ENCODE results near the gene FARP1. TPM values are rescaled to one million over a fixed set of nuclear protein-coding genes. Genes with fewer than 3 reads are reported as not detected.

FARP1 gene
- total RNA-seq, 4 donors from 2014 or later = 11.0 to 27.2 (median 13.6) TPM

DNA sequence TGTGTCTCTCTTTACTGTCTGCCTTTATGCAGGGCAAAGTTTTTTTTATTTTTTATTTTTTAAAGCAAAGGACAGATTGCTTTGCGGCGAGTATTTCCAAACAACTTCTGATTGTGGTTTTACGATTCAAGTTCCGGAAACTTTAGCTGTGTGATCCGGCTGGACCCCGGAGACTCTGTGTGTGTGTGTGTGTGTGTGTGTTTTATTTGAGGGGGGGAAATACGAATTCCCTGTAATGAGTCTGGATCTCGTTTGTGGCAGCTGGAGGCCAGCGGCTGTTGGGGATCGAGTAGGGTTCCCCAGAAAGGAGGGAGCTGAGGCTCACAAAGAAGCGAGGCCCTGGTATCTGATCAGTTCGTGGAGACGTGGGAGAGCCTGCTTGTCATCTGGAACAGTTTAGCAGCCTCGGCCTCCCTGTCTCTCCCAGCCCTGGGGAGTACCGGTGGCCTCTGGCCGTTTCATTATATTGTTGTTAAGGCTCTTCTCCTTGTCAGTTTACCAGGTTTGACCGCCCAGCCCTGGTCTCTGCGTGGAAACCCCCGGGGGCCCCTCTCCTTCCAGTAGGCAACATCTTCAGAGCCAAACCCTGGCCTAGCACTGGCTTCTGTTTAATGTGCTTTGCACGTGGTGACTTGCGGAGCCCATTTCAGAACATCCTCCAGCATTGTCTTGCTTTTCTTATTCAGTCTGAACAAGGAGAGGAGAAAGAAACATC is 1.3 kb downstream of the FARP1 start:
- 6% methylated on average over 21 of the region's 21 CpGs for WGBS
- peak overlapping the region; percentile 86 for H3K27ac ChIP-seq

DNA sequence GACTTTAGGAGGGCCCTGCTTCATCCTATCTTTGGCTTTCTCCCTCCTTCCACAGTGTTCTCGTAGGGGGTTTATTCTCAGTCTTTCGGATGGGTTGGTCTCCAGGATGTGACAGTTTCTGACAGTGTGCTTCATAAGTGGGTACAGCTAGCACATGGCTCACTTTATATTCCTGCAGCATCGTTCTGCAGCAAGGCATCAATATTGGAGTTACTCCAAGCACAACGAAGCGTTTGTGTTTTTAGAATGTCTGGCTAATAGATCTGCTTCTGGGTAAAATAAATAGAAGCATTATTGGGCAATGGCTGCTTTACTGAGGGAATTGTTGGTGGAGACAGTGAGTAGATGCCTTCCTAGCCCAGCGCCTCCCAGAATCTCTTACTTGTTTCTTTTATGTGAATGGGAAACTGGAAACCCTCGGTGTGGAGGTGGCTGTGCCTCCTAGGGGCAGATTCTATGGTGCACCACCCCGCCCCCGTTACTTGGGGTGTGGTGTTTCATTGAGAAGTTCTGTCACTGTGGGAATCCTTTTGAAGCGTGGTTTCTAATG is 2.0 kb downstream of the FARP1 start:
- Histone ChIP-seq H3K36me3 (no peaks in the 10 kb centered on the region), H3K27me3 (no peaks in the 10 kb centered on the region), H3K4me1 (peaks cover 27% of the 10 kb centered on the region), H3K4me3 (peak overlapping the region; percentile 95), H3K9me3 (no peaks in the 10 kb centered on the region), H3K27ac (peak overlapping the region; percentile 86)
- no peak for DNase-seq (ENCODE audit: low spot score in 2 of 2)
- 34% methylated on average over 10 of the region's 10 CpGs for WGBS
- TF ChIP-seq POLR2A (IDR thresholded peaks at IDR 0.05) = no peak
- no peak for TF ChIP-seq EP300 (IDR thresholded peaks at IDR 0.05)
- TF ChIP-seq, protein P1, sequence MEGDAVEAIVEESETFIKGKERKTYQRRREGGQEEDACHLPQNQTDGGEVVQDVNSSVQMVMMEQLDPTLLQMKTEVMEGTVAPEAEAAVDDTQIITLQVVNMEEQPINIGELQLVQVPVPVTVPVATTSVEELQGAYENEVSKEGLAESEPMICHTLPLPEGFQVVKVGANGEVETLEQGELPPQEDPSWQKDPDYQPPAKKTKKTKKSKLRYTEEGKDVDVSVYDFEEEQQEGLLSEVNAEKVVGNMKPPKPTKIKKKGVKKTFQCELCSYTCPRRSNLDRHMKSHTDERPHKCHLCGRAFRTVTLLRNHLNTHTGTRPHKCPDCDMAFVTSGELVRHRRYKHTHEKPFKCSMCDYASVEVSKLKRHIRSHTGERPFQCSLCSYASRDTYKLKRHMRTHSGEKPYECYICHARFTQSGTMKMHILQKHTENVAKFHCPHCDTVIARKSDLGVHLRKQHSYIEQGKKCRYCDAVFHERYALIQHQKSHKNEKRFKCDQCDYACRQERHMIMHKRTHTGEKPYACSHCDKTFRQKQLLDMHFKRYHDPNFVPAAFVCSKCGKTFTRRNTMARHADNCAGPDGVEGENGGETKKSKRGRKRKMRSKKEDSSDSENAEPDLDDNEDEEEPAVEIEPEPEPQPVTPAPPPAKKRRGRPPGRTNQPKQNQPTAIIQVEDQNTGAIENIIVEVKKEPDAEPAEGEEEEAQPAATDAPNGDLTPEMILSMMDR (IDR thresholded peaks at IDR 0.05) = no peak

More for the DNA sequence above, 1.3 kb downstream of the FARP1 start:
- peaks cover 27% of the 10 kb centered on the region for H3K4me1 ChIP-seq
- H3K9me3 ChIP-seq = no peaks in the 10 kb centered on the region
- no peaks in the 10 kb centered on the region for H3K27me3 ChIP-seq
- H3K4me3 ChIP-seq = peak overlapping the region; percentile 95
- no peak for TF ChIP-seq EP300 (IDR thresholded peaks at IDR 0.05)
- no peak for TF ChIP-seq POLR2AphosphoS5 (IDR thresholded peaks at IDR 0.05)
- TF ChIP-seq, protein P1 (IDR thresholded peaks at IDR 0.05) = no peak
- TF ChIP-seq POLR2A (IDR thresholded peaks at IDR 0.05) = no peak
- no peaks in the 10 kb centered on the region for H3K36me3 ChIP-seq
- no peak for DNase-seq (ENCODE audit: low spot score in 2 of 2)

DNA sequence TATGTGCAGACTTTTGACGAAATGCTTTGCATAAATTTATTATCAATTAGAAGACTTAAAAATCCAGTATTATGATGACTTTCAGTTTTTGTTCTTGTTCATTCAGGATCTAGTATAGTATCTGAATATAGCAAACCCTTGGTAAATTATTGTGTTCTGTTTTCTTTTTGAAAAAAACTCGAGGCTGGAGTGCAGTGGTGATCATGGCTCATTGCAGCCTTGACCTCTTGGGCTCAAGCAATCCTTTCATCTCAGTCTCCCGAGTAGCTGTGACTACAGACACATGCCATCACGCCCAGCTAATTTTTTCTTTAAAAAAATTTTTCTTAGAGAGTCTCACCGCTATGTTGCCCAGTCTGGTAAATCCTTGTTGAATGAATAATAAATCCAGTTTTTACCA is 4.6 kb downstream of the FARP1 start:
- TF ChIP-seq POLR2A (IDR thresholded peaks at IDR 0.05) (no peak), EP300 (IDR thresholded peaks at IDR 0.05) (no peak), POLR2AphosphoS5 (IDR thresholded peaks at IDR 0.05) (no peak)
- TF ChIP-seq, protein P1 (IDR thresholded peaks at IDR 0.05) = no peak
- H3K36me3 ChIP-seq = no peaks in the 10 kb centered on the region
- WGBS = 66% methylated on average over 5 of the region's 5 CpGs
- no peaks in the 10 kb centered on the region for H3K27me3 ChIP-seq
- H3K4me3 ChIP-seq = no peak overlapping the region
- H3K4me1 ChIP-seq = peaks cover 20% of the 10 kb centered on the region
- no peaks in the 10 kb centered on the region for H3K9me3 ChIP-seq
- DNase-seq (ENCODE audit: low spot score in 2 of 2) = no peak
- no peak overlapping the region for H3K27ac ChIP-seq

DNA sequence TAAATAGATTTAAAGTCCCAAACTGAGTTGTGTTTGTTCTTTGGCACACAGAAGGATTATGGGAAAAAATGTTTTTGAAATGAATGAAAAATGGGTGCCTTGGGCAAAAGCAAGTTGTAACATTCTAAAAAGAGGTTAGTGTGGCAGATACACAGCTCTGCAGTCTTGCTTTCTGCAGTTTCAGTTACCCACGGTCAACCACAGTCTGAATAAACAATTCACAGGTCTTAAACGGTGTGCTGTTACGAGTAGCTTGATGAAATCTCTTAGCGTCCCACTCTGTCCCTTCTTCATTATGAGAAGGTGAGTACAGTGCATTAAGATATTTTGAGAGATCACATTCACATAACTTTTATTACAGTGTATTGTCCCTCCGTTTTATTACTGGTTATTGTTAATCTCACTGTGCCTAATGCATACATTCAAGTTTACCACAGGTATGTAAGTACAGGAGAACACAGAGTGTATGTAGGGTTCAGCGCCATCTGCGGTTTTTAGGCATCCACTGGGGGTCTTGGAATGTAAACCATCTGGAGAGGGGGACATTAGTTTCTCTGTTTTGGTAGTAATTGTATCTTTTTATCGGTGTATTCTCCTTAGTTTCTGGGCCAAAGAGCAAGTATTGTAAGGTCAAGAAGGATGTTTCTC is 8.1 kb downstream of the FARP1 start:
- 80% methylated on average over 8 of the region's 8 CpGs for WGBS
- no peaks in the 10 kb centered on the region for H3K9me3 ChIP-seq
- no peaks in the 10 kb centered on the region for H3K27me3 ChIP-seq
- no peaks in the 10 kb centered on the region for H3K36me3 ChIP-seq
- H3K27ac ChIP-seq = no peak overlapping the region
- no peak overlapping the region for H3K4me3 ChIP-seq
- TF ChIP-seq POLR2A (IDR thresholded peaks at IDR 0.05) (no peak), POLR2AphosphoS5 (IDR thresholded peaks at IDR 0.05) (no peak), EP300 (IDR thresholded peaks at IDR 0.05) (no peak)
- TF ChIP-seq, protein P1 (IDR thresholded peaks at IDR 0.05) = no peak
- H3K4me1 ChIP-seq = no peaks in the 10 kb centered on the region
- no peak for DNase-seq (ENCODE audit: low spot score in 2 of 2)

DNA sequence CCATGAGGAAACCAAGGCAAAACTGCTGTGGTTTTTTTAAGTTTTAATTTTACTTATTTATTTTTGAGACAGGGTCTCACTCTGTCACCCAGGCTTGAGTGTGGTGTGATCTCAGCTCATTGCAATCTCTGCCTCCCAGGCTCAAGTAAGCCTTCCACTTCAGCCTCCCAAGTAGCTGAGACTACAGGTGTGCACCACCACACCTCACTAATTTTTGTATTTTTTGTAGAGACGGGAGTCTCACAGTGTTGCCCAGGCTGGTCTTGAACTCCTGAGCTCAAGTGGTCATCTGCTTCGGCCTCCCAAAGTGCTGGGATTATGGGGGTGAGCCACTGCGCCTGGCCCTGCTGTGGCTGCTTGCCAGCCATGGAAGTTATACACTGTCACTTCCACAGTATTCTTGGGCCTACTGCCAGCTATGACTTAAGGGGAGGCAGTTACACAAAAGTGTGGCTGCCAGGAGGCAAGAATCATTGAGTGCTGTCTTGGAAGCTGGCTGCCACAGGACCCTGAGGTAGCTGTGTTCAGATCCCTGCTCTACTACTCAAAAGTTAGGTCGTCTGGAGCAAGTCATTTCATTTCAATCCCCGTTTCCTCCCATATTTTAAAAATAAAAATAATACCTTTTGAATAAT is 12.7 kb downstream of the FARP1 start:
- Histone ChIP-seq H3K27me3 (no peaks in the 10 kb centered on the region), H3K36me3 (no peaks in the 10 kb centered on the region), H3K27ac (no peak overlapping the region), H3K9me3 (no peaks in the 10 kb centered on the region), H3K4me1 (no peaks in the 10 kb centered on the region), H3K4me3 (no peak overlapping the region)
- TF ChIP-seq POLR2A (IDR thresholded peaks at IDR 0.05) (no peak), EP300 (IDR thresholded peaks at IDR 0.05) (no peak), POLR2AphosphoS5 (IDR thresholded peaks at IDR 0.05) (no peak)
- TF ChIP-seq, protein P1 (IDR thresholded peaks at IDR 0.05) = no peak
- DNase-seq (ENCODE audit: low spot score in 2 of 2) = no peak
- WGBS = 89% methylated on average over 5 of the region's 5 CpGs

Data from suprapubic skin (tissue), 4 donors.